T-helper 2 cell treated with Interferon-gamma antibody and Interleukin-4, amounts not matched to agents 100 ng/mL and 5 ng/mL, for 36 hours (primary cell): ENCODE data around the gene SULT1E1. TPM values are rescaled to one million over a fixed set of nuclear protein-coding genes. Genes with fewer than 3 reads are reported as not detected.

Experiments
- intact Hi-C: fragments of 100-400 bp; cut with micrococcal nuclease; formaldehyde crosslinking; loops from one replicate; pipeline ENCODE4 v1.15.1; 2023
- total RNA-seq: library from RNA; stranded (reverse); gene quantifications from 2 replicates; pipeline ENCODE4 v1.2.3, GENCODE V29; 2022

Gene SULT1E1, protein sequence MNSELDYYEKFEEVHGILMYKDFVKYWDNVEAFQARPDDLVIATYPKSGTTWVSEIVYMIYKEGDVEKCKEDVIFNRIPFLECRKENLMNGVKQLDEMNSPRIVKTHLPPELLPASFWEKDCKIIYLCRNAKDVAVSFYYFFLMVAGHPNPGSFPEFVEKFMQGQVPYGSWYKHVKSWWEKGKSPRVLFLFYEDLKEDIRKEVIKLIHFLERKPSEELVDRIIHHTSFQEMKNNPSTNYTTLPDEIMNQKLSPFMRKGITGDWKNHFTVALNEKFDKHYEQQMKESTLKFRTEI
- not detected in 2 replicates for total RNA-seq

DNA sequence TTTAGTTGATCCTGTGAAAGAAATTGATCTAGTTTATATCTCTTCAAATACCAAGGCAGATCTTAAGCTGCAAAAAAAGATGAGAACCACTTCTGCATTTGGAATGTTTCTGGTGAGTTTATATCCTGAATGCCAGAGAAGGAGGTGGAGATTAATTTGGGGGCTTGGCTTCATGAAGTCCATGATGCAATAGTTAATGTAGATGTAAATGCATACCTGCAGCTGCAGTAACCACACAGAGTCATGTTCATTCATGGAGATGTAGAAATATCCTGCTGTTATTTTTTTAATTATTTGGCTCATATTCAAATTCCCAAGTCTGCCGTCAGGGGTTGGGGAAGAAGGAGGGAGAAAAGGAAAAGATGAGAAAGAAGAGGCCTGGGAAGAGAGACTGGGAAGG lies at the start of gene SULT1E1:
Gene SULT1E1 (minus strand): TSS at position 94 of the 400 bp plus-strand sequence. CDS start 2,501 bp downstream, outside the sequence.
- intact Hi-C loops: no loop called here

- intact Hi-C loops: no loop called here
Measured at GRCh38 chr4:69909195-69909594, 49.2 kb upstream of the SULT1E1 start.

DNA sequence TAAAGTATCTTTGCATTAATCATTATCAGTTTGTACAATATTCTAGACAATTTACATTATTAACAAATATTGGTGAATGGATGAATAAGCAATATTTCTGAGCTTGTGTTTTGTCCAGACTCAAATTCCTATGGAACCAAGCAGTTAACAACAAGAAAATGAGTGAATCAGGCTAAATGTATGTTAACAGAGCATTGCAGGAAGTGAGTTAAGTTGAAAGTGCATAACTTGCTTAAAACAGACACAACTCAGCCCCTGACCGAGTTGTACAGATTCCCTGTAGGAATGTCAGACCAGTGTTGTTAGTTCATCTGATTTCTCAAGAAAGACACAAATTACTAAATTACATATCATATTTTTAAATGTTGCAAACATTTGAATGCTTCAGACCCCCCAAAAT lies 47.2 kb upstream of the SULT1E1 start:
- intact Hi-C loops: no loop called here

DNA sequence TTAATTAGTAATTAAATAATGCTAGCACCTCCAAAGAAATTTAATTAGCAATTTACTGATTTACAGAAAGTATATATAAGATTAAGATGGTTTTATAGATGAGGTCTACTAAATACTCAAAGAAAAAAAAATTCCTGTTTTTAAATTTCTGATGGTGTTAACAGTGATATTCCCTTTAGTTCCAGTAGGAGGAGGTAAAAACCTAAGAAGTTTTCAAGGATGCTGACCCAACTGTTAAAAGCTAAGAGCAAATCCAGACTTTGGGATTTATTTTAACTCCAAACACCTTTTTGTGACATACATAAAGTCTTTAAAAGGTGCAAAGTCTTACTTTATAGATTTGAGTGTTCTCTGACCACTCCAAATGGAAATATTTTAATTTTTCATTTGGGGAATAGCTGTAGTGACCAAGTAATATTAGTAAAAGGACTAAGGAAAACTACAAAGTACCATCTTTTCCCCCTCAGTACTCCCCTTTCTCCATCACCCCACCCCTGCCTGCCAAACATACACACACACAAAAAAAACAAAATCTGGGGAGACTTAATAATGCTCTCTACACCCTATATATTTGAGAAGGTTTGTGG lies 36.7 kb upstream of the SULT1E1 start:
- intact Hi-C loops: loop anchor here (5.0 kb wide), 1 partner anchor 286 kb away; no protein-coding TSS in a partner anchor

GRCh38 chr4:69894721-69895120 lies 34.8 kb upstream of the SULT1E1 start:
- intact Hi-C loops: loop anchor here (5.0 kb wide), 1 partner anchor 288 kb away; no protein-coding TSS in a partner anchor

DNA sequence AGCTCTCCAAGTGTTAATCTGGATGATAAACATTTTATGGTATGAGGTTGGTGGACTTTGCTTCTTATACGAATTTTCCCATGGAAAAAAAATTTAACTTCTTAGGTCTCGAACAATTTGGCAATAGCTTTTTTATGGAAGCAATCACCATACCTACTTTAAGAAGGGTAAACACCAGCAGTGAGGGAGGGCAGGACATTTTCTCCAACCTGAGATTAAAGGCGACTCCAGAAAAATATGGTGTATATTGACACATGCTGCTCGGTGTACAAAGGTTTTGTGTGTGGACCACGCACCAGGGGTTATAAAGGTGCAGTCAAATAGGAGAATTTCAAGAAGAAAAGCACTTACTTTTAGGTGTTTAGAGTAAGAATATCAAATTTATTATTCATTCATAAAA lies 34.2 kb upstream of the SULT1E1 start:
- intact Hi-C loops: no loop called here

DNA sequence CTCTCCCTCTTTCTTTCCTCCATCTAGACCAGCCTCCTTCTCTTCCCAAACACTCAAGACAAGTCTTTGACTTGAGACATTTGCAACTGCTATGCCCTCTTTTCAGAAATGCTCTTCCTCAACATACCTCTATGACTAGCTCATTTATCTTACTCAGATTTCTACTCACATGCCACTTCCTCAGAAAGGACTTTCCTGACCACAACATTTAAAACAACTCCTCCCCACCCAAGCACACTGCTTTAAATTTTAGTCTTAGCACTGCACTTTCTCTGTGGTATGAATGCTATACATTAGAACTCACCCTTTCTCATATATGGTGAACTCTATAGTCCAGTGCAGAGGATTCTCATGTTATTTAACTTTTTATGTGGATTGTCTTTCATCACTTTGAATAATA lies 28.4 kb upstream of the SULT1E1 start:
- intact Hi-C loops: no loop called here

DNA sequence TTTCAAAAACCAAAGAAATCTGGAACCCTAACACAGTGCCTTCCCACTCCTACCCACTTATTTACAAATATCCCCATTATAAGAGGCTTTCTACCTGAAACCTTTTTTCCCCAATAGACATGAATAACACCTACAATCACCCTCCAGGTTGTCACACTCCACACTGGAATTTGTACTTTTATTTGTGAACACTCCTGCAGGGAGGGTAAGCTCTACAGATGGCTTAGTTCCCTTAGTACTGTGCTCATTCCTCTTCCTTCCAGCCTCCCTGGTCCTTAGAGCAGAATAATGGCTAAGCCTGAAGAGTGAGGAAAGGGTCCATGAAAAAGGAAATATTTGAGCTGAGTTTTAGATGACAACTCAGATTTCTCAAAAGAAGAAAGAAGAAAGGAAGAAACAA lies 22.2 kb upstream of the SULT1E1 start:
- intact Hi-C loops: no loop called here

GRCh38 chr4:69881173-69881773 lies 21.3 kb upstream of the SULT1E1 start:
- intact Hi-C loops: loop anchor here (1.0 to 2.0 kb wide), 2 partner anchors 58 to 192 kb away; no protein-coding TSS in a partner anchor

DNA sequence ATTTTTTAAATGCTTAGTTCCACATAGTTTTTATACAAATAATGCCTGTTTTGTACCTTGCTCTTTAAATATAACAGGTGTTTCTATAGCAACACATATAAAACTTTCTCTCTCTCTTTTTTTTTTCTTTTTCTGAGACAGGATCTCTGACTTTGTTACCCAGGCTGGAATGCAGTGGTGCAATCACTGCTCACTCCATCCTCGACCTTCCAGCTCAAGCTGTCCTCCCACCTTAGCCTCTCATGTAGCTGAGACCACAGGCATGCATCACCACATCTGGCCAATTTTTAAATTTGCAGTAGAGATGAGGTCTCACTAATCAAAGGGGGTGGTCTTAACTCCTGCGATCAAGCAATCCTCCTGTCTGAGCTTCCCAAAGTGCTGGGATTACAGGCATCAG lies 18.3 kb upstream of the SULT1E1 start:
- intact Hi-C loops: no loop called here

- intact Hi-C loops: no loop called here
Measured at GRCh38 chr4:69877453-69877852, 17.5 kb upstream of the SULT1E1 start.

DNA sequence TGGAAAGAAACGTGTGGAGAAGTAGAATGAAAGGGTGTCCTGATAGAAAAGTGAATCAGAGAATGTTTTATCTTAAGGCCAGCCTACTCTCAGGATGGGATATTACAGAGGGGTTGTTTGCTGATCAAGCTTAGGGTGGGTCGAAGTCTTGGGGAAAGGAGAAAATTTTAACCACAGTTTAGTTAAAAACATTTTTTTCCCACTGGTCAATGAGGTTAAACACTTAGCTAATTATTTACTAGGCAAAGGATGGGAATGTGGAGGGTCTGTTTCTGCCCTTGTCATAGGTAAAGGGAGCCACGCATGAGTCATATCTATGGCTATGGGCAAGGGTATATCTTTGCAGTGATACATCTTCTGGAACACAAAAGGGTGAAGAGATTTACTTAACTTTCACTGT lies 16.1 kb upstream of the SULT1E1 start:
- intact Hi-C loops: no loop called here

- intact Hi-C loops: no loop called here
Measured at GRCh38 chr4:69875576-69875975, 15.6 kb upstream of the SULT1E1 start.

DNA sequence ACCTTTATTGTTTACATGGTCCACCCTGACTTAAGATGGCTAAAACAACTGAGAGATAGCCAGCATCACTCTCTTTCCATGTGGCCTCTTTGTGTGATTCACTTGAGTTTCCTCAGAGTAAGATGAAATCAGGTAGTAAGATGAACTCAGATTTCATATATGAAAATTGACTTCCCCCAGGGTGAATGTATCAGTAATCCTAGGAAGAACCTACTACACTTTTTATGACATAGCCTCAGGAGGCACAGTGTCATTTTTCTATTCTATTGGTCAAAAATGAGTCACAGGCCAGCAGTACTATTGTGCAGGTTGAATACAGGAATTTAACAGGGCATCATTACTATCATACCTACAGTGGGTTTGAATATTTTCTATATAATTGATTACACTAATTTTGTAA lies 14.6 kb upstream of the SULT1E1 start:
- intact Hi-C loops: no loop called here

DNA sequence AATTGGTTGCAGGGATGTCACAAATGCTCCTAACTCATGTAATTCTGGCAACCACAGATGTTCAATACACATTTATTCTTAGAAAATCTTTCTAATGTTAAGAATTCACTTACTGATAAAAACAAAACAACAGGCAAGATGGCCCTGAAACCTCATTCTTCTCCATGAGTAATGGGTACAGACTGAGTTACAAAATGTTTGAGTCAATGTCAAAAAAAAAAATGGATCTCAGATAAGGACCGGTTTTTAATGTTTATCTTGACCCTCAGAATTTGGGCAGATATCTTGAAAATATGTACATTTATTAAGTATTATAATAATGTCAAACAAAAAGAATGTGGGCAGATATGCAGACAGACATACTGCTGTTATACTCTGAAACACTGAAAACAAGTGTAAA lies 1.8 kb upstream of the SULT1E1 start:
- intact Hi-C loops: no loop called here

DNA sequence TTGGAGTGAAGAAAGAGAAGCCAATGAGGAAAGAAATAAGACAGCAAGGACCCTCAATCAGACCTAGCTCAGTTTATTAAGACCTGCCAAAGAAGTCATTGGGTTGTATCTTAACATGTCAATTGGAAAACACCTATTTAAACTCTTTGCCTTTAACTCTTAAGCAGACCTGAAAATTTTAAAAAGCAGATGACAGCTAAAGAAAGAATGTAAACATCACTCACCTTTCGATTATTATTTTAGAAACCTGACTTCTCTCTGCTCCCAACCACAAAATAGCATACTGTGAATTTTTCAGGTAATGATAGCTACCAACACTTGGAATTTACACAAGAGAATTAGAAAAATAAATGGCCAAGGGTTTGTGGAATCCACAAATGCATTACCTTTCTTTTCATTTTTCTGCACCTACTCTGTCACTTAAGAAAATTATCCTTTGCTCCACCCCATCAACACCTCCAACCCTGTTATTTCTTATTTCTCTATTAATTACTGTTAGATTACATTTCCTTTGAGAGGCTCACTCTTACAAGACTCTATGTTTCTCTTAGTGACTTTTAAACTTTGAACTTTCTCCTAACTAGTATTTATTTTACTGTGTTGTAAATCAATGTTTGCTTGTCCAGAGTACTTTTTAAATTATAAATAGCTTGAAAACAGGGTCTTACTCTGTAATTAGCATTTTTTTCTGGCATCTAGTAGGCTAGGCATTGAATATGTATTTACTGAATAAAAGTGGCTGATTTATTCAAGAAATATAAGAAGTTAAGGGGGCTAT lies 765 bp upstream of the SULT1E1 start:
- intact Hi-C loops: no loop called here

DNA sequence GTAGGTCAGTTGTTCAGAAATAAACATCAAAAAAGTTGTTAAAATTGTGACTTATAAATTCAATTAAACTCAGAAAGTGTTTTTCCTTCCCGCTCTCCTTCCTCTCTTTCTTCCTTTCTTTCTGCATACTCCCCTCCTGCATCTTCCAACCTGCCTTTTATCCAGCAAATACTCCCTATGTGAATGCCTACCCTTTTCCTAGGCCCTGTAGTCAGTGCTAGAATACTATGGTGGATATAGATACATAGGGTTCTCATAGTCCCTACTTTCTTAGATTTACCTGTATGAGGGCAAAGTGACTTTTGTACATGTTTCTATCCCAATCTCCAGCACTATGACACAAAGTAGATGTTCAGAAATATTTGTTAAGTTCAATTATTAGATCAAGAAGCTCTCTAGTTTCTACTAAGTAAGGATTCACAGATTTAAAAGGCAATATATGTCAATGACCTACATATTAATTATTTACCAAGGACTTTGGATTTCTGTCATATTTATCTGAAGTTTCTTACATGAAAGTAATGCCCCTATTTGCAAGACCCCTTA lies 732 bp downstream of the SULT1E1 start:
- intact Hi-C loops: no loop called here

- intact Hi-C loops: no loop called here
Measured at GRCh38 chr4:69858690-69859089, 1.3 kb downstream of the SULT1E1 start.

DNA sequence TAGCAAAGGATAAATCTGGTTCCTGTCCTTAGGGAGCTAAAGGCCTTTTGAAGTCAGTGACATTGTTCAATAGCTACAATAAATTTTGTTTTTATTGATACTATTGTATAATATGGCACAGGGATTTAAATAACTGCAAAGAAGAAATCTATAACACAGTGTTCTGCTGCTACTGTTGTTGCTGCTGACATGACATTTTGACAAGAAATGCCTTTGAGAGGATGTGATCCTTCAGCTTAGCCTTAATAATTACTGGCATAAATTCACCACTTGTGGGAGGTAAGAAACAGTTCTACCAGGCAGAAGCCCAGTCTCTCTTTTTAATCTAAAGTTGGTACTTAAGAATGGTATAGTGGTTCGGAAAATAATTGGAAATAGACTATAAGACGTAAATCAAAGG lies 4.1 kb downstream of the SULT1E1 start:
- intact Hi-C loops: no loop called here

DNA sequence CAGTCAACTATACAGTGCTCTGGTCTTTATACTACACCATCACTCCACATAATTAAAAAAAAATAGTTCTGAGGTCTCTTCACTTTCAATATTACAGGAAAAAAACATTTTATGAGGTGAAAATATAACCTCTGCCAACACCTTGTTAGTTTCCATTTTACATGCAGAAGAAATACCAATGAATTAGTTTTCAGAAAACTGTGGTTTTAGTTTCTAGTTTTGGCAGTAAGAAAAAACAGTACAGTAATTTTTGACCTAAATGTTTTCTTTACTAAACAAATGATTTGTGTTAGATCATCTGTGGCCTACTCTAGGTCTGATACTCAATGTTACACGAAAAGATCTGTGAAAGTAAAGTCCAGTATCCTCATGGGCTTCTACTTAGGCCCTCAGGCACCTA lies 10.0 kb downstream of the SULT1E1 start:
- intact Hi-C loops: no loop called here

GRCh38 chr4:69849297-69849696 lies 10.6 kb downstream of the SULT1E1 start:
- intact Hi-C loops: no loop called here

DNA sequence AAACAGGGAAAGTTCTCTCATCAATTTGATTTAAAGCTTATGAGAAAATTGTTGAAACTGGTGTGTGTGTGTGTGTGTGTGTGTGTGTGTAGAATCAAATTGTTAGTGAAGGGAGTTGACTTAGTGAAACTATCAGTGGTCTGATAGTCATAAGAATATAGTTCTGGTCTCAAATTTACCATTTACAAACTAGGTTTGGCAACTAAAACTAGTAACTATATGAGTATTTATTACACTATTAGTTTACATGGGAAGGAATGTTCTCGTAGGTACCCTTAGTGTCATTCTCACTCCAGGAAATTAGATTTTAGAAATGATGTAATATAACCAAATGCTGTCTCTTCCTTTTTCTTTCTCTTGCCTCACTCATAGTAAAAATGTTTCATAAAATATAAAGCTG lies 11.9 kb downstream of the SULT1E1 start:
- intact Hi-C loops: no loop called here
